NCI-H2227 (cell line): ENCODE results near the gene CCSER1.

Experiments
- DNase-seq: peaks from one replicate; lab custom pipeline; 2025; ENCODE audit not compliant: unreplicated experiment; lab: John Stamatoyannopoulos, UW

Gene CCSER1

GRCh38 chr4:90127223-90127705 is at the start of gene CCSER1:
CCSER1 (plus strand) TSS chr4:90127394.
- DNase-seq: peak; percentile 88

GRCh38 chr4:90078440-90078839 is 48.8 kb upstream of the CCSER1 start:
- DNase-seq: no peak

GRCh38 chr4:90080116-90080515 is 47.1 kb upstream of the CCSER1 start:
- no peak for DNase-seq

GRCh38 chr4:90081432-90082144 is 45.6 kb upstream of the CCSER1 start:
- DNase-seq: no peak

- DNase-seq: no peak
These were observed 44.7 kb upstream of the CCSER1 start for GRCh38 chr4:90082449-90082848.

- DNase-seq: no peak
These were observed 42.8 kb upstream of the CCSER1 start for GRCh38 chr4:90084277-90084966.

- DNase-seq: no peak
These were observed 42.3 kb upstream of the CCSER1 start for GRCh38 chr4:90084967-90085295.

- no peak for DNase-seq
These were observed 33.7 kb upstream of the CCSER1 start for GRCh38 chr4:90093526-90093925.

GRCh38 chr4:90095000-90095399 is 32.2 kb upstream of the CCSER1 start:
- DNase-seq: peak; percentile 10

- no peak for DNase-seq
These were observed 27.4 kb upstream of the CCSER1 start for GRCh38 chr4:90099812-90100211.

- no peak for DNase-seq
These were observed 23.2 kb upstream of the CCSER1 start for GRCh38 chr4:90103991-90104390.

- DNase-seq: no peak
These were observed 21.9 kb upstream of the CCSER1 start for GRCh38 chr4:90105274-90105673.

- DNase-seq: no peak
These were observed 14.5 kb upstream of the CCSER1 start for GRCh38 chr4:90112715-90113114.

GRCh38 chr4:90113881-90114457 is 13.2 kb upstream of the CCSER1 start:
- DNase-seq: no peak

GRCh38 chr4:90118527-90119195 is 8.5 kb upstream of the CCSER1 start:
- DNase-seq: no peak

- DNase-seq: no peak
These were observed 7.2 kb upstream of the CCSER1 start for GRCh38 chr4:90120037-90120436.

GRCh38 chr4:90120815-90121214 is 6.4 kb upstream of the CCSER1 start:
- DNase-seq: no peak

GRCh38 chr4:90121676-90122354 is 5.4 kb upstream of the CCSER1 start:
- no peak for DNase-seq

GRCh38 chr4:90122355-90122748 is 4.8 kb upstream of the CCSER1 start:
- DNase-seq: no peak

GRCh38 chr4:90124276-90124675 is 2.9 kb upstream of the CCSER1 start:
- DNase-seq: no peak

- peak; percentile 39 for DNase-seq
These were observed 389 bp upstream of the CCSER1 start for GRCh38 chr4:90126805-90127204.
